ENCODE results near the gene CLEC5A.
"Not testable (repeated sequence)": the region's sequence is repeated elsewhere in the genome, so short reads cannot be mapped to it uniquely, and the experiment has no call there.

- not testable (repeated sequence) for TF ChIP-seq CTCF (tag by site-specific recombination; IDR thresholded peaks at IDR 0.05); ZNF274 (IDR thresholded peaks at IDR 0.05; ENCODE audit: low read length); ZNF274 (tag by site-specific recombination; IDR thresholded peaks at IDR 0.05; ENCODE audit: borderline replicate concordance); ZNF623 (tag by site-specific recombination; IDR thresholded peaks at IDR 0.05)
Observed at GRCh38 chr7:141899366-141899765, 47.4 kb downstream of the CLEC5A start.

Measured in HEK293 (cell line).